C4-2B (cell line): ENCODE results near the gene AQP10.

Experiments
- CTCF ChIP-seq: fragments of 450-650 bp; conservative IDR thresholded peaks from 2 replicates; pipeline ENCODE4 v1.5.1; 2017; ENCODE audit warnings: mild to moderate bottlenecking
- ZFX ChIP-seq: fragments of 450-650 bp; IDR thresholded peaks from 2 replicates; pipeline ENCODE4 v1.6.1; 2017

DNA sequence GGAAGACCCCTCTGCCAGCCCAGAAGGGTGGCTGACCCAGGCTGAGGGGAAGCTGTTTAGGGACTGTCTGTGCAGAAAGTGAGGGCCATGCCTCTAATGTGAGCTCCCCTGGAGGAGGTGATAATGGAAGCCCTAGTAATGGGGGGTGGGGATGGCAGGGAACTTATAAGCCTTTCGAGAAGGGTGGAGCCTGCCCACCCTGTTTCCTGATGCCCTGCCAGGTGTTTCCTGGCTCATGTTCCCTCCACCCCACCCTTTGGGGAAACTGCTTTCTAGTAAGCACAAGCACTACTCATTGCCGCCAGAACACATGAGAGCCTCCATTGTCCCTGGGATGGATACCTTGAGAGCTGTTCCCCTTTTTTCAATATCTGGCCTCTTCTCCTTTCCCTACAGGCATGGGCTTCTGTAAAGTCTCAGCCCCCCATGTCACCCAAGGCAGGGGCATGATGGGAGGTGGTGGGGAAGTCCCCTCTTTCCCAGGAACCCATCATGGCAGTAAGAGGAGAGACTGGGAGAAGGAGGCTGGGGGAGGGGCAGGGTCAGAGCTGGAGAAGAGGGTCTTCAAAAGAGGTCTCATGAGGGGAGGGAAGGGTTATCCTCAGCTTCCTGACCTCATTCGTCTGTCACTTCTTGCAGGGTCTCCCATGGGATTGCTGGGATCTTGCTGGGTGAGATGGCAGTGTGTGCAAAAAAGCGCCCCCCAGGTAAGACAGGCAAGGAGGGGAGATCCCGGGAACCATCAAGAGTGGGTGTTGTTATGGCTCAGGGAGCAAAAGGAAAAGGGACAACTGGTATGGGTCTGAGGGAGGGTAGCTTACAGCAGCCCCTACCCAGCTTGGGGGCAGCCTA, 6.8 kb downstream of the AQP10 start:
- TF ChIP-seq CTCF, result no peak
- no peak for TF ChIP-seq ZFX
